Tibial nerve (tissue), 4 donors: ENCODE measurements around the gene SPATS2L. TPM values are rescaled to one million over a fixed set of nuclear protein-coding genes. Genes with fewer than 3 reads are reported as not detected.

Experiments used
- DNase-seq, 2 donors: peaks; one replicate each; pipeline ENCODE4 v3.0.0-alpha.2; 2019; ENCODE audit warnings: low spot score in 2 of 2
- H3K27ac ChIP-seq, 4 donors: fragments of 200-600 bp; sonication (generic) in 3 of 4; one replicate each; pipeline ENCODE4 v1.5.1; 2017 to 2019; ENCODE audit warnings: mild to moderate bottlenecking in 1 of 4
- H3K27me3 ChIP-seq, 2 donors: fragments of 200-600 bp; sonication (generic) in 1 of 2; one replicate each; pipeline versions ENCODE4 v1.5.1 to v1.6.0; 2017 to 2019
- H3K36me3 ChIP-seq, 3 donors: fragments of 200-600 bp; sonication (generic); one replicate each; pipeline ENCODE4 v1.5.1; 2018 to 2019
- H3K4me1 ChIP-seq, 4 donors: fragments of 200-600 bp; sonication (generic) in 3 of 4; one replicate each; pipeline ENCODE4 v1.5.1; 2017 to 2019
- H3K4me3 ChIP-seq, 4 donors: fragments of 200-600 bp; sonication (generic) in 3 of 4; one replicate each; pipeline ENCODE4 v1.5.1; 2017 to 2019; ENCODE audit warnings: mild to moderate bottlenecking in 1 of 4, moderate library complexity in 1 of 4
- H3K9me3 ChIP-seq, 4 donors: fragments of 200-600 bp; sonication (generic) in 3 of 4; one replicate each; pipeline ENCODE4 v1.5.1; 2017 to 2019
- CTCF ChIP-seq, 5 experiments: fragments of 200-600 bp in 3 of 5; fragments of 450-650 bp in 2 of 5; sonication (generic) in 3 of 5; IDR thresholded peaks; one replicate each; pipeline ENCODE4 v1.5.1; 2016 to 2019; ENCODE audit warnings: antibody characterized with exemption in 5 of 5, mild to moderate bottlenecking in 3 of 5, moderate library complexity in 2 of 5
- EP300 ChIP-seq, 2 donors: sonication (generic); formaldehyde crosslinking; IDR thresholded peaks; one replicate each; pipeline ENCODE4 v1.6.1; 2017; ENCODE audit warnings: antibody characterized with exemption in 2 of 2, mild to moderate bottlenecking in 1 of 2
- POLR2A ChIP-seq, 2 donors: fragments of 450-650 bp; IDR thresholded peaks; one replicate each; pipeline ENCODE4 v1.6.1; 2017; ENCODE audit warnings: antibody characterized with exemption in 2 of 2, mild to moderate bottlenecking in 2 of 2, moderate library complexity in 2 of 2
- whole genome bisulfite sequencing, 2 donors: methylation state at CpG; one replicate each; pipeline ENCODE4 v1.1.5; 2018; 5-methylcytosine and 5-hydroxymethylcytosine counted together
- total RNA-seq, 4 donors: library from RNA; depleted of rRNA; stranded (reverse); fragments of >200 nt; gene quantifications; one replicate each; pipeline ENCODE4 v1.1.0, GENCODE V29; 2016

The SPATS2L gene
- total RNA-seq, 4 donors from 2014 or later: 50.9 to 74.1 (median 57.2) TPM

- Histone ChIP-seq H3K4me3 (no peak overlapping the region), H3K36me3 (no peaks in the 10 kb centered on the region), H3K27ac (no peak overlapping the region), H3K4me1 (peaks cover 0 to 3% (median 0%) of the 10 kb centered on the region in 4 donors), H3K27me3 (no peaks in the 10 kb centered on the region), H3K9me3 (no peaks in the 10 kb centered on the region)
- DNase-seq: no peak
- no peak for TF ChIP-seq EP300 (IDR thresholded peaks at IDR 0.05)
- no peak for TF ChIP-seq CTCF (IDR thresholded peaks at IDR 0.05)
- no peak for TF ChIP-seq POLR2A (IDR thresholded peaks at IDR 0.05)
- WGBS, 2 donors: 89 to 91% methylated on average over 2 of the region's 2 CpGs
Measured at GRCh38 chr2:200272320-200272719, 34.2 kb upstream of the SPATS2L start.

- Histone ChIP-seq H3K4me3 (no peak overlapping the region), H3K4me1 (peaks cover 0 to 3% (median 0%) of the 10 kb centered on the region in 4 donors), H3K36me3 (no peaks in the 10 kb centered on the region), H3K27me3 (no peaks in the 10 kb centered on the region), H3K27ac (no peak overlapping the region), H3K9me3 (no peaks in the 10 kb centered on the region)
- DNase-seq: no peak
- no peak for TF ChIP-seq POLR2A (IDR thresholded peaks at IDR 0.05)
- TF ChIP-seq CTCF (IDR thresholded peaks at IDR 0.05): no peak
- no peak for TF ChIP-seq EP300 (IDR thresholded peaks at IDR 0.05)
- WGBS, 2 donors: 53 to 56% methylated on average over 7 of the region's 7 CpGs
Measured at GRCh38 chr2:200274116-200275075, 32.1 kb upstream of the SPATS2L start.

DNA sequence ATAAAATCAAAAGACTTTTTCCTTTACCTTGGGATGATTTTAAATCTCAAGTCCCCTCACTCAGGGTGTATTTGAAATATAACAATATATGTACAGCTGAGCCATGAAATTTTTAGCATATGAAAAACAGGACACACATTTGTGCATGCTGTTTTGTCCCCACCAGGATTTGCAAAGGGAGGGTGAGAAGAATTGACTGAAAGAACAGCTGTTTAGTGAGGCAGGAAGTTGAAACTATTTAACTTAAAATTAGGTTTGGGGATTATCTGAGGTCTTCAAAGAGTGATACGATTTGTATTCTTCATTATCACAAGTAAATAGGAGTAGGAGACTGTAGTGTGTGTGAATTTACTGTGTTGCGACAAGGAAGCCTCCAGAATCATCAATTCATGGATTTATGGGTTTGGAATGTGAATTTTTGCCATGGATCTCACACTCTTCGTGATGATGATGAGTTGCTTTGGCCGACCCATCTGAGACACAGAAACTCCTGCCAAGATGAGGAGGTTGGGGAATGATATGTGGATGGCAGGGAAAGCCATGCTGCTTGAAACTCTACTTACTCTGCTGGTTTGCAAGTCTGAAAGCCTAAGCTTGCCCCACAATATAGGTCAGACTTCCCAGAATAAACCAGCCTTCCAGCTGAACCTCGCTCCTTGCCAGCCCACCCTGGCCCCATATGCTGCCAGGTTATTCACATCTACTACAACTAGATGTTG, 31.0 kb upstream of the SPATS2L start:
- TF ChIP-seq POLR2A (IDR thresholded peaks at IDR 0.05) (no peak), EP300 (IDR thresholded peaks at IDR 0.05) (no peak), CTCF (IDR thresholded peaks at IDR 0.05) (no peak)
- H3K4me3 ChIP-seq: no peak overlapping the region
- 61 to 67% methylated on average over 5 of the region's 5 CpGs for WGBS, 2 donors
- H3K4me1 ChIP-seq: peaks cover 0 to 3% (median 0%) of the 10 kb centered on the region in 4 donors
- no peaks in the 10 kb centered on the region for H3K9me3 ChIP-seq
- H3K36me3 ChIP-seq: no peaks in the 10 kb centered on the region
- DNase-seq: no peak
- H3K27me3 ChIP-seq: no peaks in the 10 kb centered on the region
- no peak overlapping the region for H3K27ac ChIP-seq

GRCh38 chr2:200276472-200276871, 30.0 kb upstream of the SPATS2L start:
- TF ChIP-seq POLR2A (IDR thresholded peaks at IDR 0.05): no peak
- TF ChIP-seq EP300 (IDR thresholded peaks at IDR 0.05): no peak
- no peak overlapping the region for H3K4me3 ChIP-seq
- no peak overlapping the region for H3K27ac ChIP-seq
- peaks cover 0 to 3% (median 0%) of the 10 kb centered on the region in 4 donors for H3K4me1 ChIP-seq
- WGBS, 2 donors: 97 to 98% methylated on average over 2 of the region's 2 CpGs
- no peaks in the 10 kb centered on the region for H3K27me3 ChIP-seq
- no peak for DNase-seq
- H3K9me3 ChIP-seq: no peaks in the 10 kb centered on the region
- no peaks in the 10 kb centered on the region for H3K36me3 ChIP-seq

DNA sequence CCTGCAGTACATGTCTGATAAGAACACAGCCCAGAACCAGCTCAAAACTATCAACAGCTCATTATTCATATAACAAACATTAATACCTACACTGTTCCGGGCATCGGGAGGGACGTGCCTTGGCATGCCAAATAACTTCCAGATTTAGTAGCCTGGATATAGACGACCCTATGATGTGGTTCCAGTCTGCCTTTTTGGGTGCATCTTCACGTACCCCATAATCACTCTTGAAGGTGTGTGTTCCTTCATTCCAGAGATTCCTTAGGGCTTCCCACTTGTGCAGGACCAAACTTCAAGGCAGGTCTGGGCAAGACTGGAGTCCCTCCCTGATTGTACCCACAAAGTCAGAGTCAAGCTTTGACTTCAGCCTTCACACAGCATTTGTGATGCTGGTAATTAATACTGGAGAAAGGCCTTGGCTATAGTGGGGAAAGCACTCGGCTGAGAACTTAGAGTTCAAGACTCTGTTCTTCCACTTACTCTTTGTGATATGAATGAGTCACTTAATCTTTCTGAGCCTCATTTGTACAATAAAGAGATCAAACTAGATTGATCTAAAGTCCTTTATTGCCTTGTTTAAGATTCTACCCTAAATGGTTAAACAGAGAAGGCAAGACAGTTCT, 27.7 kb upstream of the SPATS2L start:
- H3K9me3 ChIP-seq: no peaks in the 10 kb centered on the region
- H3K36me3 ChIP-seq: no peaks in the 10 kb centered on the region
- H3K27ac ChIP-seq: no peak overlapping the region
- TF ChIP-seq POLR2A (IDR thresholded peaks at IDR 0.05): no peak
- no peak for TF ChIP-seq CTCF (IDR thresholded peaks at IDR 0.05)
- TF ChIP-seq EP300 (IDR thresholded peaks at IDR 0.05): no peak
- no peak overlapping the region for H3K4me3 ChIP-seq
- H3K4me1 ChIP-seq: peaks cover 0 to 3% (median 0%) of the 10 kb centered on the region in 4 donors
- 86 to 93% methylated on average over 6 of the region's 6 CpGs for WGBS, 2 donors
- H3K27me3 ChIP-seq: no peaks in the 10 kb centered on the region
- DNase-seq: no peak
